GM18511 (cell line): Measurements from ENCODE around the gene DVL2.
A peak's percentile ranks its signal among the peaks of the same experiment; 100 is the strongest.
"Not testable (repeated sequence)": the region's sequence is repeated elsewhere in the genome, so short reads cannot be mapped to it uniquely, and the experiment has no call there.

ENCODE experiments used
- ATAC-seq: cut with Tn5 transposase; IDR thresholded peaks from one replicate; pipeline ENCODE4 v1.9.1; 2021; ENCODE audit warnings: mild to moderate bottlenecking, moderate library complexity; ENCODE audit not compliant: unreplicated experiment

Gene DVL2

DNA sequence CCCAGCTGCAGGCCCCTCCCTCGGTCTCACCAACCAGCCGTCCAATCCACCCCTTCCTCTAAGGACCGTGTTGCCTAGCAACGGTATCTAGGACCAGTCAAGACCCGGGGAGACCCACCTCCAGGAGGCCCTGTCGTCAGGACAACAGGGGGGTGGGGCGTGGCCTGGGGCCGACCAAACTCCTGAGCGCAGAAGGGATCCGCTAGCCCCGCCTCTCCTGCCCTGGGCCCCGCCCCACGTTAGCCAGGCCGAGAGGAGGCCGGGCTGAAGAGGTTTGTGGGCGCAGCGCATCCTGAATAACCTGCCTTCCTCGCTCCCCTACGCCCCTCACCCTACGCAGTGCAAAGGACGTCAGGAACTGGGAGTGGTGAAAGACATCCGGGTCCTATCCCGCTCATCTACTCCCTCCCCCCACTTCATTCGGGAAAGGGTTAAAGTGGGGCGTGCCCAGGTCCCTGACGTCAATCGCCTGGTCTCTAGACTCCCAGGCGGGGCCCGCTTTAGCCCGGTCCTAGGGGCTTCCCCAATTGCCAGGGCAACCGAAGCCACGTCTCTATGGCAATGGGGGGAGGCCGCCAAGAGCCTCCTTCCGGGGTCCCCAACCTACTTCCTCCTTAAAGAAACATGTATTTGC is 29.4 kb downstream of the DVL2 start:
- peak; percentile 89 for ATAC-seq

DNA sequence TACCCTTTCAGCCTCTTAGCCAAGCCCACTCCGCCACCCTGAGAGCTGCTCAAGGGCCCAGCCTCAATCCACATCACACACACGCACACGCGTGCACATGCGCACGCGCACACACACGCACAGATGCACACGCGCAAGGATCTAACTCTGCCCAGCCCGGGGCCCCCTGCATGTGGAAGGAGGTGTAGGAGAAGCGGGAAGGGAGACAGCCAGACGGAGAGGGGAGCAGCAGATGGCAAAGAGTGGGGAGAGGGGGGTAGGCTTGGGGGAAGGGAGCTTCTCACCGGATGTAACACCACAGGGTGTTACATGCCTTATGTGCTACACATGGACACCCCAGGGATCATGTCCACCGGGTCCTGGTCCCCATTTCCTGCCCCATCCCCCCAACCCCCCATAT is 30.0 kb downstream of the DVL2 start:
- no peak for ATAC-seq

DNA sequence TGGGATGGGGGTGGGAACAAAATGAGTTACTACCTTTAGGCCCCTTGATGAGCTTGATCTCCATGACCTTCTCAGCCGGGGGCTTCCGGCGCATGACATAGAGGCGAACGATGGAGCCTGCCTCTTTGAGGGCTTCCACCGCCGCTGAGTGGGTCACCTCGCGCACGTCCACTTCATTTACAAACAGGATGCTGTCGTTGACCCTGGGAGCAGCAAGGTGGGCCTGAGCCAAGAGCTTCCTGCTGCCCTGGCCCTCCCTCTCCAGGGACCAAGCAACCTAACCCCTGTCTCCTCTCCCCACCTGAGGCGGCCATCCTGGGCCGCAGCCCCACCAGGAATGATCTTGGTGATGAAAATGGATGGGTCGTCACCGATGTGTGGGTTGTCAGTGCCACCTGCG is 30.9 kb downstream of the DVL2 start:
- no peak for ATAC-seq

DNA sequence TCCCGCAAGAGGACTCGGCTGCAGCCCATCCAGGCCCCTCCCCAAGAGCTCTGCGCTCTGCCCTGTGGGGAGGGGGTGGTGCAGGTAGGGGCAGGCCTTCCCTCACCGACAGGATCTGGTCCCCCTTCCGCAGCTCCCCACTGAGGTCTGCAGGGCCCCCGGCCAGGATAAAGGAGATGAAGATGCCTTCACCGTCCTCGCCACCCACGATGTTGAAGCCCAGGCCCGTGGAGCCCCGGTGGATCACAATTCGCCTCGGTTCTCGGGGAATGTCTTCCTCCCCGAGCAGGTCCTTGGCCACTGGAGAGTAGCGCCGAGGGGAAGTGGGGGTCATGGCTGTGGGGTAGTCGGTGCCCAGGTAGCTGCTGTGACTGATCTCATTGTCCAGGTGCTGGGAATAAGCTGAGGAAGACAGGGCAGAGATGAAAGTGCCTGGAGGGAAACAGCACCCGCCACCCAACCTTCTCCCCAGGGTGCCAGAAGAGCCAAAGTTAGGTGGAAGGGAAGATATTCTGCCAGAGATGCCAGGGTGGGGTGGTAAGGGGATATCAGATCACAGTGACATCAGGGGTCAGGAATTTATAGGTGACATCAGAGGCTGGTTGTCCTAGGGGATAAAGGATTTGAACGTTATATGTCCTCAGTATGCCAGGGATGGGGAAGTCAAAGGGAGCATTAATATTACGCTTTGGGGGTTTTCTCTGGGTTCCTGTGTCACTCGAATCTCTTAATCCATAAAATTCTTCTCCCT is 37.5 kb downstream of the DVL2 start:
- no peak for ATAC-seq

DNA sequence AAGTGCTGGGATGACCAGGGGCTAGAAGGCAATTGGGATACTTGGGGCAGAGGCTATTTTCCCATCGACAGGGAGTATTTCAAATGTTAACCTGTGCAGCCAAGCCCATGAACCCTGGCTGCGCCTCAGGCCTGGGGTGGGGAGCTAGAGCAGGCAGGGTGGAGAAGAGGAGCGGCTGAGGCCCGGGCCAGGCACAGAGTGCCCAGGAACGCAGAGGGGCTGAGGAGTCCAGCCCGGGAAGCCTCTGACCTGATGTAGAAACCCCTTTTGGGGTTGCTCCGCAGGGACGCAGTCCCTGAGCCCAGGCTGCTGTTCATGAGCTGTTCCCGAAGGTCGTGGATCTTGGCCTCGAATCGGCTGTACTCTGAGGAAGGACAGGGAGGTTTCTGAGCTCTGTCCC is 38.3 kb downstream of the DVL2 start:
- no peak for ATAC-seq

DNA sequence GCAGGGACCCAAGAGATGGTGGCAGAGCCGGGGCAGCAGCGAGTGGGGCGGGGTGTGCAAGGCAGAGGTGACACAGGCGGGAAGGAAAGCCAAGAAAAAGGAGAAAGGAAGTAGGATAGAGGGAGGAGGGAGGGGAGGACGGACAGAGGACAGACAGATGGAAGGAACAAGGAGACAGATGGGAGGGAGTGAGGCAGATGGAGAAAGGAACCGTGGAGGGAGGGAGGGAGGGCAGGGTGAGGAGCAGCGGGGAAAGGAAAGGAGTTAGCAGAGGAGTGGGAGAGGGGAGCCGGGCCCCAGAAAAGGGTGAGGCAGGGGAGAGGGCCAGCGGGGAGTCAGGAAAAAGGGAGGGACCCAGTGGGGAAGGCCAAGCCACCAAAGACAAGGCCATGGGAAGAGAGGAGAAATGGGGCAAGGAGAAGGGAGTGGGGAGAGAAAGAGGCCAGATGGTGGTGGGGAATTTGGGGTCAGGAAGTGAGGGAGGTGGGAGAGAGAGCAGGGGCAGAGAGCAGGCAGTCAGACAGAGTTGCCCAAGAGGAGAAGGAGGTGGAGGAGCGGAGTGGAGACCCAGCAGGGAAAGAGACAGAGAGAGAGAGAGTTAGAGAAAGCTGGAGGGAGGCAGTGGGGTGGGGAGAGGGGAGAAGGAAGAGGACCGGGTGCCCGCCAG is 41.9 kb downstream of the DVL2 start:
- ATAC-seq: no peak

DNA sequence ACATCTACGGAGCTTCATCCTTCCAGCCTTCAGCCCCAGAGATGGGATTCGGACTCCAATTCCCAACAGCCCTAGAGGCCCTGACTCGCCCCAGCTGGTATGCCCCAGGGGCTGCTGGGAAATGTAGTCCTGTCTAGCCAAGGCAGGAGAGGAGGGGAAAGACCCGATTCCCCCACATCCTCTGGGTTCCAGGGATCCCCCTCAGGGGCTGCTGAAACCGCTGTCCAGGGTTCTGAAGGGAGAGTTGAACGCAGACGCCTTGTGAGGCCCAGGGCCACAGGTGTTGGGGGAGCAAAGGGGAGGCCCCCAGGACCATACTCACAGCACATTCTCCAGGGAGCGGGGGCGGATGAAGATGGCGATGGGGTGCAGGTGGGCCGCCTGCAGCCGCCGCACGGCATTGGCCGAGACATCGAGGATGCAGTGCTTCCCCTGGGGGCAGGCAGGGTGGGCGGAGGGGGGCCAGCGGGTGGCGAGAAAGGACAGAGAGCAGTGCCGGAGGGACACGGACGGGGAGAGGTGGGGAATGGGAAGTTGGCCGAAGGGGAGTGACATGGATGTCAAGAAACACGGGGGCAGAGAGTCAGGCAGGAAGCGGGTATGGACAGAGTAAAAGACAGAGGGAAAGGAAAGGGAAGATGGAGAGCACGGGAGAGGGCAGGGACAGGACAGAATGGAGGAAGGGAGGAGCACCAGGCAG is 42.6 kb downstream of the DVL2 start:
- no peak for ATAC-seq

DNA sequence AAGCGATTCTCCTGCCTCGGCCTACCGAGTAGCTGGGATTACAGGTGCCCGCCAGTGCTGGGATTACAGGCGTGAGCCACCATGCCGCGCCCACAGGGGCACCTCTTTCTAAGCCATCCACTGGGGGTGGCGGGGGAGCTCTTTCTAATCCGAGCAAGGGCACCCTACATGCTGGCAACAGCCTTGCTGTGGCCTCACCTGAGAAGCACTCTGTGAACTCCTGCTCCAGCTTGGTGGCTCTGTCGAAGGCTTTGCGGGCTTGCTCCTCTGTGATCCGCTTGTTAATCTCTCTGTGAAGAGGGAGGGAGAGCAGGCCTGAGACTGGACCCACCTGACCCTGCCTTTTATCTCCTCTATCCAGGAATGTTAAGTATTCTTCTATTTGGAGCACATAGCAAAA is 43.2 kb downstream of the DVL2 start:
- ATAC-seq: no peak

DNA sequence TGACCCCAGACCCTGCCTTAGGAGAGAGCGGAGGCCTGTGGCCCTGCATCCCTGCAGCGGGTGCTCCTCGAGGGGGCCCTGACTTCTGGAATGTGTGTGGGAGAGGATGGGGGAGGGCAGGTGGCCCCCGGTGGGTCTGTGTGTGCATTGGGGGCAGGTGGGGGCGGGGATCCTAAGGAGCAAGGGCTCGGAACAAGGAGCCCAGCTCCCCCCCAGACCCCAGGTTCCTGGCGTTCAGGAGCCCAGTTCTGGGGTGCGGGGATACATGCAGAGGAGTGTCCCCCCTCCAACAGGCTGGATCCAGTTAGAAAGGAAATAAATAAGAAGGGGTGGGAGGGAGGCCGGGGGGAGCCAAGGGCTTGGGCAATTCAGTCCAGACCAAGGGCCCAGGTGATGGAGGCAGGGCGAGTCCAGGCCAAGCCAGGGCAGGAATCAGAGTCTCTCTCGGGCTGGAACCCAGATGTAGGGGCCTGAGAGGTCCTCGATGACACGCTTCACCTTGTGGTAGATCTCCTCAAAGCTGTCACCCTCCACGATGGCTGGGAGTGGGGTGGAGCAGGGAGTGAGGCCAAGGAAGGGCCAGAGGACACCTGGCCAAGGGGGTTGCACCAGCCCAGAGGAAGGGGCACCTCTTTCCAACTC is 43.9 kb downstream of the DVL2 start:
- ATAC-seq: no peak

DNA sequence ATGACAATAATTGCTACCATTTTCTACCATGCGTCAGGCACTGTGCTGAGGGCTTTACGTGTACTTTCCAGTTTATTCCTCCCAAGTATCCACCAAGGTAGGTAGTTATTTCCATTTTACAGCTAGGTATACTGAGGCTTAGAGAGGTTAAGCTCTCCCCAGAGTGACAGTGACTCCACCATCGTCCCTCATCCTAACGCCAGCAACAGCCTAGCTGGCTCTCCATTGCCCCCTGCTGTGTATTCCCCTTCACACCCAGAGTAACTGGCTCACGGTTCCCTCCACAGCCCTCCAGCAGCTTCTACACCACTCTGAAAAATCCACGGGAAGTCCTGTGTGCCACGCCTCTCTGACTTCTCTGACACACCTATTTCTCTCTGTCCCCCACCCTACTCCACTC is 48.1 kb downstream of the DVL2 start:
- ATAC-seq: no peak

DNA sequence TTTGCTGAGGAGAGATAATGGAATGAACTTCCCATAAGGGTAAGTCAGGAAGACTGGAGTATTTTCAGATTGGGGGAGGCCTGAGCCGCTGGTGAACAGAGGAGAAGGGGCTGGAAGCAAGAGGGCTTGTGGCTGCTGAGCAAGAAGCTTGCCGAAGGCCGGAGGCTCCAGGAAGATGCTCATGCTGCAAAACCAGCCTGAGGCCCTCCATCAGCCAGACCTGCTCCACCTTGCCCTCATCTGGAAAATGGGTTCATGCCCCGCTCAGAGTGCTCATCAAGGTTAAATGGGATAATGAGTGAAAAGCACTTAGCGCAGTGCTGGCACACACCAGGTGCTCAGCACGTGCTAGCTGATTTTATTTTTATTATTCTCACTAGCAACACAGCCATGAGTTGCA is 49.7 kb downstream of the DVL2 start:
- ATAC-seq: no peak

DNA sequence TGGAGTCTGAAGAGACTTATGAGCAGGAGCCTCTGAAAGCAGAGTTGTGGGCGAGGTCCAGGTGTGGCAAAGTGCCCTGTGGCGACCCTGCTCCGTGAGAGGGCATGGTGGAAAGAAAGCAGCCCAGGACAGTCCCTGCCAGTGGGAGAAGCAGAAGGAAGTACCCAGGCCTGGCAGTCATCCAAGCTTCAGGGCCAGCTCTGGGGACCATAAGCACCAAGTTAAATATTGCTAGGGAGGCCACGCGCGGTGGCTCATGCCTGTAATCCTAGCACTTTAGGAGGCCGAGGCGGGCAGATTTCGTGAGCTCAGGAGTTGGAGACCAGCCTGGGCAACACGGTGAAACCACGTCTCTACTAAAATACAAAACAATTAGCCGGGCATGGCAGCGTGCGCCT is 50.2 kb downstream of the DVL2 start:
- no peak for ATAC-seq

DNA sequence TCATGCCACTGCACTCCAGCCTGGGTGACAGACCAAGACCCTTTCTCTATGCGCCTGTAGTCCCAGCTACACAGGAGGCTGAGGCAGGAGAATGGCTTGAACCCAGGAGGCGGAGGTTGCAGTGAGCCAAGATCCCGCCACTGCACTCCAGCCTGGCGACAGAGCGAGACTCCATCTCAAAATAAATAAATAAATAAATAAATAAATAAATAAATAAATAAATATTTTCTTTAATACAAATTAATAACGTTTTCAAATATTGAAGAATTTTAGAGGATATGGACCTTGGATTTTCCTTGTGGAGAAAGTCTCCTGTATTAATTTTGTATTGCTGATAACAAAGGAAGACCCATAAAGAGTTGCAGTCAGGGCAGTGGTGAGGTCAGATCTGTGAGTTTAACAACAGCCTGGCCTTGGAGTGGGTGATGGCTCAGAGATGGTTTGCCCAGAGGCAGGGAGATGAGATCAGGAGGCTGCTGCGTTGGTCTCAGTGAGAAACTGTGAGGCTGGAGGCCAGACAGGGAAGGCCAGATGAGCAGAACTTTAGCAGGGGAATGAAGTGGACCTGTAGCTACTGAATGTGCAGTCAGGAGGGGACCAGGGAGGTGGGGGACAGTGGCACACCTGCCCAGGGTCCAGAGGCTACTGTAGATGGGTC is 50.8 kb downstream of the DVL2 start:
- no peak for ATAC-seq

DNA sequence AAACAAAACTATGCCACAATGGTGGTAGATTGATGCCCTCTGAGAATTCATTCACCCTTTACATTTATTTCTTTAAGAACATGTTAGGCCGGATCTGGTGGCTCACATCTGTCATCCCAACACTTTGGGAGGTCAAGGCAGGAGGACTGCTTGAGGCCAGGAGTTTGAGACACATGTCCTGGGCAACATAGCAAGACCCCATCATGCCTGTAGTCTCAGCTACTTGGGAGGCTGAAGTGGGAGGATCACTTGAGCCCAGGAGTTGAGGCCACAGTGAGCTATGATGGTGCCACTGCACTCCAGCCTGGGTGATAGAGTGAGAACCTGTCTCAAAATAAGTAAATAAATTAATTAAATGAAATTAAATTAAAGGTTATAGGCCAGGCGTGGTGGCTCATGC is 52.2 kb downstream of the DVL2 start:
- not testable (repeated sequence) for ATAC-seq

DNA sequence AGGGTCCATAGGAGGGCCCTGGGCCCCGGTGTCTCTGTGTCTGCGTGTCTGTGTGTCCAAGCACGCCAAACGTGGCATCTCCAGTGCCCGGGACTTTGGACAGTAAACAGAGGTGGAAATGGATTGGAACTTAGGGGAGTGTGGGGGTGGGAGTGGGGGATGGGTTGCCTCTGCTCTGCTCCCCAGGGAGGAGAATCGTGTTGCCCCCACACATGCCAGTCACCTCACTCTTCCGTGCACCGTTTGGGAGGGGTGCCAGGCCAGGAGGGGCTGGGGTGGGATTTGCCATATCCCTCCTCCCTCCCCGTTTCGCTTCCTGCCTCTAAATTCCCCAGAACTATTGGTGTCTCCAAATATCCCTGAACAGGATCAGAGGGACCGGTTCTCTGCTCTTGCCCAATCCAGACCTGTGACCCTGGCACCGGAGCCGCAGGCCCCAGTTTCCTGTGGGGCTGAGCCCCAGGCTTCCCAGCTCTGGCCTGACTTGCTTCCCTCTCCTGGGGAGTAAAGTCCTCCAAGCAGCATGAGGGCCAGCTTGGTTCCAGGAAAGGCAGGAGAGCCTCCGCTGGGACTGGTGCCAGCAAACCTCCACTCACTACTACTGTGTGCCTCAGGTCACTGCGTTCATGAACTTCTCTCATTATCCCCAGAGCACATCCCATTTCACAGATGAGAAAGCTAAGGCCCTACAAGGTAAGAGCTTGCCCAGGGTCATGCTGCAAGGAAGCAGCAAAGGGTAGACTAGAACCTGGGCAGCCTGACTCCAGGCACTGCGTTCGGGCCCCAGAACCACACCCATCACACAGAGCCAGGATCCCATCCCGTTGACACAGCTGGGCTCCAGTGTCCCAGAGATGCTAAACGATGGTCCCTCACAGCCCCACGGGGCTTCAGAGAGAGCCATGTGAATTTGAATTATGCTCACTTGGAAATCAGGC is 54.7 kb downstream of the DVL2 start, which contains the start of gene ASGR1:
Gene ASGR1 (minus strand): TSS at position 54 of the 938 bp plus-strand sequence. CDS start 807 bp downstream, outside the sequence.
- no peak for ATAC-seq

DNA sequence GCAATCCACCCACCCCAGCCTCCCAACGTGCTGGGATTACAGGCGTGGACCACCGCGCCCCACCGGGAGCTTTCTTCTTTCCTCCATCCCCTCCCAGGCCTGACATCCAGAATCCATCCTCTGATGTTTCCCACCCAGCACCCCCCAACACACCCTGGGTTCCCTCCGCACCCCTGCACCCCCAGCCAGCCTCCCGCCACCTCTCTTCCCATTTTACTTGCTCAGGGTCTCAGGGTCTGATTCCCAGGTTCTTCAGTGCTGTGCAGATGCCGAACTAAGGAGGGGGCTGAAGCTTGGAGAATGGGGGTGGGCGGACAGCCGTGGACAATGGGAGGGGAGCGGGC is 55.4 kb downstream of the DVL2 start:
- no peak for ATAC-seq

DNA sequence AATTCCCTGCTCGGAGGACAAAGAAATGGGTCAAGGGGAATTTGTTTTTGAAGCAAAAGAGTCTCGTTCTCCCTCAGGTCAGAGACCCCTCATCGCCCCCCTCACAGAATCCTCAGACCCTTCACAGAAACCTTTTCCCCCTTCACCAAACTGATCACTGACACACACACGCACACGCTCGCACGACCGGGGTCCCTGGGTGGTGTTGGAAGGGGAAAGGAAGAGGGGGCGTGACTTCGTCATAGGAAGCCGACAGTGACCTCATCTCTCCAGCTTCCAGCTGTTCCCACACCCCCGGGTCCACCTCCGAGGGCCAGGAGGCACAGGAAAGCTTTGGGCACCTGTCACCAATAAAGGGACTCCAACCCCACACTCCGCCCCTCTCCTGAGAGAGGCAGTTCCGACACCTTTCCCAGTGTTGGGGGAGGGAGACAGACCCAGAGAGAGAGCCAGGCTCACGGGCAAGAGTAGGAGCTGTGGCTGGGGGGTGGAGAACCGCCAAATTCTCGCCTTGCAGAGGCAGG is 56.3 kb downstream of the DVL2 start:
- no peak for ATAC-seq

DNA sequence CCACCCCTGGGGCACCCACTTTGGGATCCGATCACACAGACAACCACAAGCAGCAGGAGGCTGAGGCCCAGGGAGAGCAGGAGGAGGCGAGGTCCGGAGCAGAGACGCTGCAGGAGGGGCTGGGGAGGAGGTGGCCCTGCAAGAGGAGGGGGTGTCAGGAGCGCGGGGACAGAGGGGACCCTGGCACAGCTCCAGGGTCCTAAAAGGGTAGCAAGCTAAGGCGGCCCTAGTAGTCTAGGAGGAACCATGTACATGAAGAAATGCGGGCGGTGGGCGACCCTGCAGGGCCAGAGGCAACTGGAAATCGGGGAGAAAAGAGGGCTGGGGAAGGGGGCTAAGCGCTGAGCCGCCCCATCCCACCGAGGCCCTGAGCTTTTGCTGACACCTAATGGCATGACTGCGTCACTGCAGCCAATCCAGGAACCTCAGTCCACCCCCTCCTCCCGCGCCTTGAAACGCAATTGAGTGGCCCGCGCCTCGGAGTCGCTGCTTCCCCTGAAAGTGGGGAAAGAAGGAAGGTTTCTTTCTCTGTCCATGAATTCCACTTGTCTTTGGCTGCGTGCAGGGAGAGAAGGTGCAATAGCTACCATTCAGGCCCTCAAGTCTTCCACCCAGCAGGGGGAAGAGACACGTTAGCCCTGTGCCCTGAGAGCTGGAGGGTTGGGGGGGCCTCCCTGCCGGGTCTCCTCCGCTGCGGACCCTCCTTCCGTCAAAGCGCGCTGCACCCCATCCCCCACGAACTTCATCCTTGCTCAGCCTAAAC is 56.9 kb downstream of the DVL2 start:
- ATAC-seq: no peak

DNA sequence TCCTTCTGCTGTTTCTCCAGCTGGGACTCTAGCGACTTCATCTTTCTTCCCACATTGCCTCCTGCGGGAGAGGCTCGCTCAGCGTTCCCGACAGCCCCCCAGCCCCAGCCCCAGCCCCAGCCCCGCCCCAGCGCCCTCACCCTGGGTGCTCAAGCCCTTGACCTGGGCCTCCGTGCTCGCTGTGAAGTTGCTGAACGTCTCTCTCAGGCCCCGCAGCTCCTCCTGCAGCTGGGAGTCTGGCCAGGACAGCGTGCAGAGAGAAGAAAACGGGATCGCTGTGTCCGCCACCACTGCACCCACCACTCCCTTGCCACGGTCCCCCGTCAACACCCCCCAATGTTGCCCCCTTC is 57.5 kb downstream of the DVL2 start:
- no peak for ATAC-seq
